A549 (cell line): ENCODE measurements around the gene FCN1. TPM values are rescaled to one million over a fixed set of nuclear protein-coding genes. Genes with fewer than 3 reads are reported as not detected.

ENCODE experiments used
- ATAC-seq, 2 experiments: fragments of 200-7000 bp in 1 of 2; fragments of >200 bp in 1 of 2; cut with Nextera tagmentation in 1 of 2; cut with Tn5 transposase in 1 of 2; 3 replicates each; pipeline versions ENCODE4 v1.8.0 to v1.9.1; 2018 to 2020; ENCODE audit warnings: mild to moderate bottlenecking in 1 of 2, moderate library complexity in 1 of 2
- CTCF ChIA-PET: fragments of 300-600 bp; sonication (Branson Sonifier 250); formaldehyde crosslinking; extraction: SDS; loops from one replicate; lab custom pipeline; 2021; ENCODE audit warnings: antibody characterized with exemption, inconsistent platforms; lab: Yijun Ruan, JAX
- POLR2A ChIA-PET: fragments of 350-600 bp; formaldehyde crosslinking; extraction: SDS; loops from one replicate; lab custom pipeline; 2021; ENCODE audit warnings: antibody characterized with exemption, inconsistent platforms; lab: Yijun Ruan, JAX
- DNase-seq, 2 experiments: peaks; one replicate each; pipeline versions ENCODE4 v3.0.0 to v3.0.0-alpha.2; 2011 to 2016; ENCODE audit warnings: low read depth in 1 of 2, low spot score in 1 of 2
- FAIRE-seq: peaks from 2 replicates; lab custom pipeline; 2011; peaks lifted over from hg19 to GRCh38; lab: Jason Lieb, UNC
- H3K27ac ChIP-seq, 2 experiments: fragments of >200 bp; sonication (Bioruptor Twin); formaldehyde crosslinking; 3 replicates each; pipeline ENCODE4 v1.5.1; 2016 to 2017
- H3K4me1 ChIP-seq: fragments of >200 bp; sonication (Bioruptor Twin); formaldehyde crosslinking; 3 replicates; pipeline ENCODE4 v1.6.1; 2016
- H3K4me2 ChIP-seq: fragments of >200 bp; sonication (Bioruptor Twin); formaldehyde crosslinking; 3 replicates; pipeline ENCODE4 v1.6.1; 2016
- H3K4me3 ChIP-seq: fragments of >200 bp; sonication (Bioruptor Twin); formaldehyde crosslinking; 3 replicates; pipeline ENCODE4 v1.5.1; 2016
- H3K9me3 ChIP-seq: fragments of >200 bp; sonication (Bioruptor Twin); formaldehyde crosslinking; 3 replicates; pipeline ENCODE4 v1.6.1; 2016
- ATOH8 ChIP-seq: fragments of 250-450 bp; sonication (Bioruptor Pico); IDR thresholded peaks from 2 replicates; pipeline ENCODE4 v1.5.0; 2020; ENCODE audit warnings: low read depth, mild to moderate bottlenecking, moderate library complexity
- CTCF ChIP-seq: fragments of >200 bp; sonication (Bioruptor Twin); formaldehyde crosslinking; IDR thresholded peaks from 3 replicates; pipeline ENCODE4 v1.5.1; 2016
- ESRRA ChIP-seq: fragments of 150-350 bp; IDR thresholded peaks from 2 replicates; pipeline ENCODE4 v1.6.1; 2014; ENCODE audit warnings: mild to moderate bottlenecking, low read length, borderline replicate concordance
- FOSB ChIP-seq: fragments of 250-450 bp; sonication (Bioruptor Pico); IDR thresholded peaks from 2 replicates; pipeline ENCODE4 v1.5.0; 2020; ENCODE audit warnings: mild to moderate bottlenecking, moderate library complexity
- HES2 ChIP-seq: fragments of >200 bp; sonication (Bioruptor Twin); formaldehyde crosslinking; IDR thresholded peaks from 2 replicates; pipeline ENCODE4 v1.6.1; 2016
- HEYL ChIP-seq: fragments of 250-450 bp; sonication (Bioruptor Pico); IDR thresholded peaks from 2 replicates; pipeline ENCODE4 v1.8.0; 2021; ENCODE audit warnings: mild to moderate bottlenecking, moderate library complexity
- HMGXB4 ChIP-seq: fragments of 250-450 bp; sonication (Bioruptor Pico); IDR thresholded peaks from 2 replicates; pipeline ENCODE4 v1.5.0; 2021; ENCODE audit warnings: mild to moderate bottlenecking, moderate library complexity, borderline replicate concordance
- HOXA7 ChIP-seq: fragments of 250-450 bp; sonication (Bioruptor Pico); IDR thresholded peaks from 2 replicates; pipeline ENCODE4 v1.5.0; 2020; ENCODE audit warnings: mild to moderate bottlenecking, moderate library complexity
- KDM5A ChIP-seq: fragments of 200-600 bp; sonication (generic); IDR thresholded peaks from 2 replicates; pipeline ENCODE4 v1.6.1; 2016; ENCODE audit warnings: antibody characterized with exemption, mild to moderate bottlenecking
- MAFK ChIP-seq: fragments of 450-650 bp; IDR thresholded peaks from 2 replicates; pipeline ENCODE4 v1.6.1; 2014; ENCODE audit not compliant: partially characterized antibody
- MAX ChIP-seq: IDR thresholded peaks from 2 replicates; pipeline ENCODE4 v1.6.1; 2012
- MAZ ChIP-seq: fragments of 150-350 bp; IDR thresholded peaks from 2 replicates; pipeline ENCODE4 v1.6.1; 2014; ENCODE audit warnings: antibody characterized with exemption, low read depth, low read length, borderline replicate concordance
- NFE2L2 ChIP-seq: fragments of 150-350 bp; conservative IDR thresholded peaks from 2 replicates; pipeline ENCODE4 v1.6.1; 2014; ENCODE audit warnings: low read length
- NR3C1 ChIP-seq: fragments of >200 bp; sonication (Bioruptor Twin); formaldehyde crosslinking; IDR thresholded peaks from 3 replicates; pipeline ENCODE4 v1.6.1; 2017
- PBX3 ChIP-seq: IDR thresholded peaks from 2 replicates; pipeline ENCODE4 v1.6.1; 2012
- RAD21 ChIP-seq, 2 experiments: fragments of >200 bp in 1 of 2; sonication (Bioruptor Twin) in 1 of 2; formaldehyde crosslinking in 1 of 2; IDR thresholded peaks in 1 of 2; conservative IDR thresholded peaks in 1 of 2; 2 replicates in 1 of 2; 3 replicates in 1 of 2; pipeline ENCODE4 v1.6.1; 2012 to 2018; ENCODE audit warnings: inconsistent platforms in 1 of 2
- RCOR1 ChIP-seq: fragments of 150-350 bp; IDR thresholded peaks from 2 replicates; pipeline ENCODE4 v1.6.1; 2014; ENCODE audit warnings: antibody characterized with exemption, low read length, low read depth
- RNF2 ChIP-seq: fragments of 200-600 bp; sonication (generic); IDR thresholded peaks from 2 replicates; pipeline ENCODE4 v1.6.1; 2016; ENCODE audit warnings: low read depth, mild to moderate bottlenecking, antibody characterized with exemption, moderate library complexity, borderline replicate concordance
- SREBF2 ChIP-seq: fragments of 450-650 bp; IDR thresholded peaks from 2 replicates; pipeline ENCODE4 v1.6.1; 2014; ENCODE audit warnings: mild to moderate bottlenecking, moderate library complexity
- TFCP2L1 ChIP-seq: fragments of 250-450 bp; sonication (Bioruptor Pico); IDR thresholded peaks from 2 replicates; pipeline ENCODE4 v1.5.0; 2021; ENCODE audit warnings: mild to moderate bottlenecking
- USF2 ChIP-seq: fragments of 450-650 bp; IDR thresholded peaks from 2 replicates; pipeline ENCODE4 v1.6.1; 2014; ENCODE audit warnings: antibody characterized with exemption
- ZNF302 ChIP-seq: fragments of 250-450 bp; sonication (Bioruptor Pico); IDR thresholded peaks from 2 replicates; pipeline ENCODE4 v1.9.0; 2021; ENCODE audit warnings: inconsistent platforms, mild to moderate bottlenecking, moderate library complexity
- WGBS: methylation state at CpG from one replicate; pipeline ENCODE4 v1.1.6; 2017; ENCODE audit errors: missing lambda C conversion rate; 5-methylcytosine and 5-hydroxymethylcytosine counted together
- polyA plus RNA-seq, 4 experiments: library from polyadenylated mRNA; depleted of rRNA in 3 of 4; stranded (reverse); fragments of >200 nt; fragmentation: RNase III in 1 of 4; extraction: RNeasy Plus Mini Kit Qiagen cat#74134 plus additional on column Dnase treatment in 1 of 4; gene quantifications; 2 replicates in 3 of 4; 3 replicates in 1 of 4; pipeline ENCODE4 v1.2.3, GENCODE V29; 2011 to 2017

Gene FCN1
- polyA plus RNA-seq, 2 of the 4 experiments (the other 2 are of a cell fraction): not detected

- POLR2A ChIA-PET: no interaction called here
- peaks cover 2% of the 10 kb centered on the region; the same call in 1 of the 3 replicates for H3K9me3 ChIP-seq
- 45% methylated on average over 10 of the region's 12 CpGs for WGBS
- no peak overlapping the region for H3K4me2 ChIP-seq
- DNase-seq (no peak), FAIRE-seq (no peak), ATAC-seq (no peak)
- TF ChIP-seq CTCF: no peak
- TF ChIP-seq KDM5A: no peak
- TF ChIP-seq RNF2: no peak
- TF ChIP-seq NR3C1: no peak
- no peak for TF ChIP-seq NFE2L2
- TF ChIP-seq RAD21 (conservative IDR thresholded peaks at IDR 0.05 in 1 of 2, IDR thresholded peaks at IDR 0.05 in 1 of 2): no peak
- TF ChIP-seq HEYL: no peak
- no peak for TF ChIP-seq ATOH8
- no peak for TF ChIP-seq MAFK
- TF ChIP-seq HOXA7 (CRISPR knock-in tag): no peak
- no peak for TF ChIP-seq PBX3
- no peak for TF ChIP-seq ESRRA
- TF ChIP-seq USF2: no peak
- H3K27ac ChIP-seq: no peak overlapping the region
- CTCF ChIA-PET: interaction anchor here (0.6 kb wide), 1 partner anchor 478 kb away, joined by 3 read pairs; no protein-coding TSS in a partner anchor
- no peak overlapping the region for H3K4me3 ChIP-seq
- no peaks in the 10 kb centered on the region for H3K4me1 ChIP-seq
Measured at GRCh38 chr9:134949681-134950385, 32.1 kb upstream of the FCN1 start.

- Histone ChIP-seq H3K4me2 (no peak overlapping the region), H3K9me3 (peaks cover 2% of the 10 kb centered on the region; the same call in 1 of the 3 replicates), H3K4me3 (no peak overlapping the region), H3K27ac (no peak overlapping the region), H3K4me1 (no peaks in the 10 kb centered on the region)
- CTCF ChIA-PET: no interaction called here
- DNase-seq: no peak
- TF ChIP-seq TFCP2L1 (CRISPR knock-in tag) (no peak), MAZ (no peak), HMGXB4 (CRISPR knock-in tag) (no peak), RCOR1 (no peak), HES2 (no peak), SREBF2 (no peak), MAX (no peak), NFE2L2 (no peak), HEYL (no peak), MAFK (no peak), ZNF302 (CRISPR knock-in tag) (no peak), FOSB (CRISPR knock-in tag) (no peak)
- no peak for FAIRE-seq
- 35% methylated on average over 10 of the region's 11 CpGs for WGBS
- POLR2A ChIA-PET: no interaction called here
- ATAC-seq: no peak
Measured at GRCh38 chr9:134948149-134948548, 30.4 kb upstream of the FCN1 start.
